GM18873 (cell line): ENCODE measurements around the gene DTNB.
"Not testable (repeated sequence)": the region's sequence is repeated elsewhere in the genome, so short reads cannot be mapped to it uniquely, and the experiment has no call there.

ENCODE experiments used
- ATAC-seq: cut with Tn5 transposase; IDR thresholded peaks from one replicate; pipeline ENCODE4 v1.9.1; 2021; ENCODE audit warnings: mild to moderate bottlenecking, moderate library complexity, moderate number of reproducible peaks; ENCODE audit not compliant: unreplicated experiment, low FRiP score

Gene DTNB

DNA sequence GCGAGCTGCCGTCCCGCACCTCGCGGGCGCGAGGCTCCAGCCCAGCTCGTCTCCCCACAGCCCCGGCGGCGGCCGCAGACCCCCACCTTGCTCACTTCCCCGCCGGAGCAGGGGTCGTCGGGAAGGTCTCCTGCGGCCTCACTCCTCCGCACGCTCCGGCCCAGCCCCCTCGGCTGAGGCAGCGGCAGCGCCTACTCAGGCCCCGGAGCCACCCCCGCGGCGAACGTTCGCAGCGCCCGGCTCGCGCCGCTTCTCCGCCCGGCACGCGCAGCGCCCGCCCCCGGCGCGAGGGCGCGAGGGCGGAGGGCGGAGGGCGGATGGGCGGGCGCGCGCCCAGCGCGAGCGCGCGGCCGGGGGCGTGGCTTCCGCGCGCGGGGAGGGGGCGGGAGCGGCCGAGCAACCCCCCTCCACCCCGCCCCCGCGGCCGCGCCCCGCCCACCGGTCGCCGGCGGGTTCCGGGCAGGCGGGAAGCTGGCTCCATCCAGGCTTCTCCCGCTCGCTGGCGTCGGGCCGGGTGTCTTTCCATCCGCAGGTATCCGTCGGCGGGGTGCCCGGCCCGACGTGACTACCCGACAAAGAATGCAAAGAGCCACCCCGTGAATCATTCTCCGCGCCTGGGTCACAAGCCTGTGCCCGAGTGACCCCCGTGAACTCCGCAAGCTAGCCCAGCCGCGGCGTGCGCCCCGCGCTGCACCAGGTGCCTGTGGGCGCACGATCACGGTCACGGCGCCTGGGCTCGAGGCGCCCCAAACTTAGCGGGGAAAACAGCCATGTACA lies at the start of gene DTNB:
TSS of gene DTNB (minus strand) at position 278 of the 777 bp plus-strand sequence. CDS start 20,917 bp downstream, outside the sequence.
- ATAC-seq: no peak

GRCh38 chr2:25722224-25722623 lies 48.8 kb upstream of the DTNB start:
- no peak for ATAC-seq

- no peak for ATAC-seq
Observed at GRCh38 chr2:25720575-25720974, 47.2 kb upstream of the DTNB start.

GRCh38 chr2:25714740-25715139 lies 41.4 kb upstream of the DTNB start:
- ATAC-seq: no peak

GRCh38 chr2:25712455-25712854 lies 39.1 kb upstream of the DTNB start:
- ATAC-seq: no peak

DNA sequence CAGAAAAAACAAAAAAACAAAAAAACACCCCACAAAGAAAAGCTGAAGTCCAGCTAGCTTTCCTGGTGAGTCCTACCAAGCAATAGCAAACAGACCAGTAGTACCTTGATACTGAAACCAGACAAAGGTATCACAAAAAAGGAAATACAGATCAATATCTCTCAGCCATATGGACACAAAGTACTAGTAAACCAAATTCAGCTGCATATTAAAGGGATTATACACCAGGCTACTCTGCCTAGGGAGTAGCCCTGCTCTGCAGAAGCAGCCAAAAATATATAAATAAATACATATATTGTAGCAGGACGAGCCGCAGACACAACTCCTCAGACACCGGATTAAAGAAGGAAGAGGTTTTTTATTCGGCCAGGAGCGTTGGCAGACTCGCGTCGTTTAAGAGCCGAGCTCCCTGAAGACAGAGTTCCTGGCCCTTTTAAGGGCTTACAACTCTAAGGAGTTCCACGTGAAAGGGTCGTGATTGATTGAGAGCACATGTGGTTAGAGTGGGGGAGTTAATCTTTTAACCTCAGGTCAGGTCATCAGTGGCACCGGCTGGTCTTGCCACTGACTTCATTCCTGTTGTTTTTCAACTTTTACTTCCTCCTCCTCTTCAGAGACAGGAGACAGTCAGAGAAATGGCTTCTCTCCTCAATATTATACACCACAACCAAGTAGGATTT lies 38.4 kb upstream of the DTNB start:
- ATAC-seq: no peak

DNA sequence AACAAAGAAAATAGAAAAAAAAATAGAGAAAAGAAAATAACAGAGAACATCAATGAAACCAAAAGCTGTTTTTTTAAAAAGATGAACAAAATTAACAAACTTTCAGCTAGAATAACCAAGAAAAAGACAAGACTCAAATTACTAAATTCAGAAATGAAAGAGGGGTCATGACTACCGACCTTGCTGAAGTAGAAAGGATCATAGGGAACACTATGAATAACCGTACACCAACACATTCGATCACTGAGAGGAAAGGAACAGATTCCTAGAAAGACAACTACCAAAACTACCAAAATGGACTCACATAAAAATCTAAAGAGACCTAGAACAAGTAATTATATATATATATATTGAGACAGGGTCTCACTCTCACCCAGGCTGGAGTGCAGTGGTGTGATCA lies 37.4 kb upstream of the DTNB start:
- ATAC-seq: no peak

GRCh38 chr2:25709349-25709748 lies 36.0 kb upstream of the DTNB start:
- no peak for ATAC-seq

GRCh38 chr2:25707927-25708590 lies 34.7 kb upstream of the DTNB start:
- ATAC-seq: no peak

DNA sequence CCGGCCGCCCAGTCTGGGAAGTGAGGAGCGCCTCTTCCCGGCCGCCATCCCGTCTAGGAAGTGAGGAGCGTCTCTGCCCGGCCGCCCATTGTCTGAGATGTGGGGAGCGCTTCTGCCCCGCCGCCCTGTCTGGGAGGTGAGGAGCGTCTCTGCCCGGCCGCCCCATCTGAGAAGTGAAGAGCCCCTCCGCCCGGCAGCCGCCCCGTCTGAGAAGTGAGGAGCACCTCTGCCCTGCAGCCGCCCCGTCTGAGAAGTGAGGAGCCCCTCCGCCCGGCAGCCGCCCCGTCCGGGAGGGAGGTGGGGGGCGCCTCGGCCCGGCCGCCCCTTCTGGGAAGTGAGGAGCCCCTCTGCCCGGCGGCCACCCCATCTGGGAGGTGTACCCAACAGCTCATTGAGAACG lies 32.2 kb upstream of the DTNB start:
- ATAC-seq: not testable (repeated sequence)

- no peak for ATAC-seq
Observed at GRCh38 chr2:25701801-25702200, 28.4 kb upstream of the DTNB start.

DNA sequence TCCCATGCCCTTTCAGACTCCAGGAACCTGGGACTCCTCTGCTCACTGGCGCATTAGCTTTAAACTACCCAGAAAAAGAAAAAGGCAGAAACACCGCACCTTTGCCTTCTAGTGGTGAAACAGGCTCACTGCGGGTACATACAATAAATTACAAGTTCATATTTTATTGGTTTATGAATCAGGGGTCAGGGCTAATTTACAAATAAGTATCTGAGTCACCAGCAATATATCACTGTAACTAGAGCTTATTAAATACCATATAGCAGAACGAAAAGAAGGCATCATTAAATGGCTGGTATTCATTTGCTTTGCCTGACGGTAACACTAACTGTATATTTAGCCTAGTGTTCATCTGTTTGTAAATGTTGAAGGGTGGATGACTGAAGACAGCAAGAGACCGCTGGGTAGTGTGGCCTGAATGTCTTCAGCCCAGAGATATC lies 26.9 kb upstream of the DTNB start:
- no peak for ATAC-seq

DNA sequence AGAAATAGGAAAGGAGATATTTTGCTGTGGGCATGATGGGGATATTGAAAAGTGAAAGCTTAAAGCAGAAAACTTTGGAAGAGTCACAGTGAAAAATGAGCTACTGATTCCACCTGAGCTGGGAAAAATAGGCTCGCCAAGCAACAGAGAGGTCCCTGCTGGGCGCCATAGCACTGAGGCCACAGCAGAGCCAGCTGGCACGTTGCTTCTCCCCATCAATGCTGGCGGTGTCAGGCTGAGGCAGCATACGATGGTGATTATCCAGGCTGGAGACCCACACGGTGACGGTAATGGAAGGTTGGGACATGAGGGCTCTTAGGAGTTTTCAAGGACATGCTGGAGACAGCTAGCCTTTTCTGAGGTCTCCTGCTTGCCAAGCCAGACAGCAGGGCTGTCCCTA lies 25.8 kb upstream of the DTNB start:
- no peak for ATAC-seq

DNA sequence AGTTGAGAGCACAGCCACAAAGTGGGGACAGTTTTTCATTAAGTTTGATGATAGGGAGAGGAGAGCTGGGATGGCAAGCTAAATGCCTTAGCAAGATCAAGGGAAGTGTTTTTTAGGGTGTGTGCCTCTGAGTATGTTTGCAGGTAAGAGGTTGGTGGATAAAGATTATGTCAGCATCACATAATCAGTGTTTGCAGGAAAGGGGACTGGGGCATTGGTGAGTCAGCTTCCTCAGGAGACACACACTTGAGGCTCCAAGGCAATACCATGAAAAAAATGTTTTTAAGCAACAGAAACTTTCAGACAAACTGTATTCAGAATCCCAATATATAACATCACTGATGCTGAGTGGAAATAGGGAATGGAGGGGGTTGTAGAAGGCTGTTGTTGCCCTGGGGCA lies 25.4 kb upstream of the DTNB start:
- no peak for ATAC-seq

- ATAC-seq: no peak
Observed at GRCh38 chr2:25697559-25698341, 24.4 kb upstream of the DTNB start.

DNA sequence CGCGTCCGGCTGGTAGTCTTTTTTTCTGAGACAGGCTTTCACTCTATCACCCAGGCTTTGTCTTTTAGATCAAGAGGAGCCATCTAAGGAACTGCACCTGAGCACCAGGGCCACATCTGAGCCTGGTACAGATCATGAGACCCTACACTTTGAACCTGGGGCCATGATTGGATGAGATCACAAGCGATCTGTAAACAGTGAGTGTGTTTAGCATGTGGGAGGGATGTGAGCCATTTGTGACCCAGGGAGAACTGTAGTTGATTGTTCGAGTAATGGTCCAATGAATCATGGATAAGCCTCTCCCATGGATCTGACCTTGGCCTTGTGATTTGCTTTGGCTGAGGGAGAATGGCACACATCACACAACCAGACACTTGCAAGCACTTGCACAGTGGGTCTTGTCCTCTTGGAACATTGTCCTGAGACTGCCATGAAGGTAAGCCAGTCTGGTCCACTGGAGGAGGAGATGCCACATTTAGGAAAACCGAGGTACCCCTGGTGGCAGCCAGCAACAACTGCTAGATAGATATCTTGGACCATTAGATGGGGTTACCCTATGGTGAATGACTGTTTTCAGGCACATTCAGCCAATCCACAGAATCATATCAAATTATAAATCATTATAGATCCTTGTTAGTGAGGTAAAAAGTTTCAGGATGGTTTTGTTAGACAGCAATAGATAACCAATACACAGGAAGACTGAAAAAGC lies 19.5 kb upstream of the DTNB start:
- no peak for ATAC-seq

- ATAC-seq: no peak
Observed at GRCh38 chr2:25692143-25692542, 18.8 kb upstream of the DTNB start.

GRCh38 chr2:25690058-25690457 lies 16.7 kb upstream of the DTNB start:
- ATAC-seq: no peak

- no peak for ATAC-seq
Observed at GRCh38 chr2:25688236-25688635, 14.9 kb upstream of the DTNB start.

DNA sequence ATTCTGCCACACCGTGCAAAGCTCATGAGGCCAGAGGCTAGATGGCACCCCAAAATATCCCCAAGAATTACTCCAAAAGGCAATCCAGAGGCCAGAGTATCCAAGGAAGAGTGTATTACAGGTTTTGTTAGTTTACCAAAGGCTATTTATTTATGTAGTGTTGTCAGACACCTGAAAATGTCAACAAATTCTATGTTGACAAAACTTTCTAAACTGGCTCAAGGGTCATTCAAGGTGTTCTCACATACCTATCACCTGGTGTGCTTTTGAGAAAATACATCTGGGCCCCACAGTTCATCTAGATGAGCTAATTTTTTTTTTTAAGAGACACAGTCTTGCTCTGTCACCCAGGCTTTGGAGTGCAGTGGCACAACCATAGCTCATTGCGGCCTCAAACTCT lies 12.4 kb upstream of the DTNB start:
- no peak for ATAC-seq
